CD4-positive, alpha-beta T cell (primary cell): ENCODE results near the gene PHACTR3. TPM values are rescaled to one million over a fixed set of nuclear protein-coding genes. Genes with fewer than 3 reads are reported as not detected.

ENCODE experiments used
- ATAC-seq: fragments of 200-7000 bp; cut with Tn5 transposase; one replicate; pipeline ENCODE4 v1.10.0; 2022; ENCODE audit warnings: mild to moderate bottlenecking; ENCODE audit not compliant: poor library complexity
- CTCF ChIA-PET: fragments of 350-600 bp; sonication (Branson Sonifier 250); formaldehyde crosslinking; loops from one replicate; lab custom pipeline; 2021; ENCODE audit warnings: antibody characterized with exemption, inconsistent platforms; lab: Charles Lee
- POLR2A ChIA-PET: fragments of 350-600 bp; sonication (Branson Sonifier 250); formaldehyde crosslinking; loops from one replicate; lab custom pipeline; 2021; ENCODE audit warnings: antibody characterized with exemption, inconsistent platforms; lab: Charles Lee
- DNase-seq, 14 experiments: peaks; one replicate each; pipeline ENCODE4 v3.0.0-alpha.2; 2013 to 2020; ENCODE audit warnings: mixed read lengths in 2 of 14
- H3K27ac ChIP-seq, 2 donors: one replicate each; pipeline versions ENCODE4 v1.5.1 to v1.7.0; 2013; ENCODE audit warnings: low read length in 2 of 2, low read depth in 1 of 2, mild to moderate bottlenecking in 1 of 2
- H3K27me3 ChIP-seq, 2 experiments: 1 replicate in 1 of 2; 2 replicates in 1 of 2; pipeline versions ENCODE4 v1.6.1 to v1.7.0; 2013; ENCODE audit warnings: low read length in 2 of 2, control low read depth in 1 of 2, mild to moderate bottlenecking in 1 of 2, moderate library complexity in 1 of 2; ENCODE audit not compliant: insufficient read depth in 2 of 2, control insufficient read depth in 1 of 2
- H3K36me3 ChIP-seq: one replicate; pipeline ENCODE4 v1.6.1; 2013; ENCODE audit warnings: low read length, control low read depth; ENCODE audit not compliant: insufficient read depth
- H3K4me1 ChIP-seq: one replicate; pipeline ENCODE4 v1.6.1; 2013; ENCODE audit warnings: low read length, control low read depth; ENCODE audit not compliant: insufficient read depth
- H3K4me3 ChIP-seq: one replicate; pipeline ENCODE4 v1.5.1; 2013; ENCODE audit warnings: mild to moderate bottlenecking, low read length, moderate library complexity
- H3K9me3 ChIP-seq, 2 experiments: 1 replicate in 1 of 2; 2 replicates in 1 of 2; pipeline versions ENCODE4 v1.6.1 to v1.7.0; 2013; ENCODE audit warnings: low read length in 2 of 2, mild to moderate bottlenecking in 2 of 2, control low read depth in 1 of 2, moderate library complexity in 1 of 2; ENCODE audit not compliant: control insufficient read depth in 1 of 2, insufficient read depth in 1 of 2
- H3K27ac Mint-ChIP-seq: one replicate; pipeline ENCODE4 v1.8.0; 2020; ENCODE audit warnings: mixed read lengths
- H3K27me3 Mint-ChIP-seq: one replicate; pipeline ENCODE4 v1.8.0; 2021; ENCODE audit warnings: mixed read lengths
- H3K36me3 Mint-ChIP-seq: one replicate; pipeline ENCODE4 v1.8.0; 2021; ENCODE audit warnings: low read depth, mixed read lengths
- H3K4me1 Mint-ChIP-seq: one replicate; pipeline ENCODE4 v1.8.0; 2021; ENCODE audit warnings: low read depth, mixed read lengths
- H3K4me3 Mint-ChIP-seq: one replicate; pipeline ENCODE4 v1.8.0; 2020; ENCODE audit warnings: mild to moderate bottlenecking, mixed read lengths
- H3K9me3 Mint-ChIP-seq: one replicate; pipeline ENCODE4 v1.8.0; 2020; ENCODE audit warnings: mixed read lengths
- CTCF ChIP-seq: fragments of 200-600 bp; IDR thresholded peaks from one replicate; pipeline ENCODE4 v1.8.0; 2022; ENCODE audit warnings: antibody characterized with exemption, mild to moderate bottlenecking
- intact Hi-C, 2 experiments: fragments of 100-400 bp; cut with DNase I in 1 of 2; cut with micrococcal nuclease in 1 of 2; formaldehyde crosslinking; loops; one replicate each; pipeline versions ENCODE4 v1.15.1 to v1.9.0; 2023 to 2025; cut with DNase I, micrococcal nuclease
- total RNA-seq, 174 experiments: library from RNA in 2 of 174; stranded (reverse) in 2 of 174; gene quantifications; one replicate each; pipeline ENCODE4 v1.2.3 and lab custom pipeline; 2021 to 2026

Gene PHACTR3
- total RNA-seq, 2 experiments from 2014 or later = not detected

GRCh38 chr20:59648466-59649070 is 44.2 kb downstream of the PHACTR3 start:
- Histone ChIP-seq H3K36me3 (no peaks in the 10 kb centered on the region), H3K27ac (no peak overlapping the region), H3K27me3 (peaks cover 0 to 7% of the 10 kb centered on the region in 2 experiments), H3K9me3 (peaks cover 0 to 10% of the 10 kb centered on the region in 2 experiments), H3K4me1 (no peaks in the 10 kb centered on the region), H3K4me3 (no peak overlapping the region)
- no peak for DNase-seq
- intact Hi-C loops = no loop called here
- H3K4me1 Mint-ChIP-seq = no peaks in the 10 kb centered on the region
- H3K27ac Mint-ChIP-seq = no peak overlapping the region
- H3K36me3 Mint-ChIP-seq = no peaks in the 10 kb centered on the region
- H3K27me3 Mint-ChIP-seq = peaks cover 21% of the 10 kb centered on the region
- ATAC-seq = no peak
- ChIA-PET POLR2A (no interaction called here), CTCF (no interaction called here)
- TF ChIP-seq CTCF = no peak
- peaks cover 5% of the 10 kb centered on the region for H3K9me3 Mint-ChIP-seq
- no peak overlapping the region for H3K4me3 Mint-ChIP-seq

- Mint-ChIP-seq H3K4me3 (no peak overlapping the region), H3K27me3 (peaks cover 25% of the 10 kb centered on the region), H3K27ac (no peak overlapping the region), H3K36me3 (no peaks in the 10 kb centered on the region), H3K4me1 (no peaks in the 10 kb centered on the region), H3K9me3 (peaks cover 5% of the 10 kb centered on the region)
- no peak for ATAC-seq
- H3K4me3 ChIP-seq = no peak overlapping the region
- DNase-seq = no peak
- intact Hi-C loops = no loop called here
- H3K4me1 ChIP-seq = no peaks in the 10 kb centered on the region
- H3K36me3 ChIP-seq = no peaks in the 10 kb centered on the region
- ChIA-PET POLR2A (no interaction called here), CTCF (interaction anchor here (0.7 kb wide), 1 partner anchor 147 kb away, joined by 3 read pairs; no protein-coding TSS in a partner anchor)
- TF ChIP-seq CTCF = no peak
- H3K27ac ChIP-seq = no peak overlapping the region
- H3K9me3 ChIP-seq = peaks cover 0 to 10% of the 10 kb centered on the region in 2 experiments
- peaks cover 0 to 7% of the 10 kb centered on the region in 2 experiments for H3K27me3 ChIP-seq
Measured at GRCh38 chr20:59650418-59650817, 46.1 kb downstream of the PHACTR3 start.

- ATAC-seq (no peak), DNase-seq (no peak)
- H3K4me1 ChIP-seq = no peaks in the 10 kb centered on the region
- intact Hi-C loops = no loop called here
- H3K9me3 ChIP-seq = peaks cover 1 to 13% of the 10 kb centered on the region in 2 experiments
- H3K27ac Mint-ChIP-seq = no peak overlapping the region
- no peak for TF ChIP-seq CTCF
- H3K4me3 ChIP-seq = no peak overlapping the region
- no peaks in the 10 kb centered on the region for H3K36me3 Mint-ChIP-seq
- ChIA-PET CTCF (no interaction called here), POLR2A (no interaction called here)
- peaks cover 9% of the 10 kb centered on the region for H3K9me3 Mint-ChIP-seq
- H3K27me3 ChIP-seq = peaks cover 0 to 7% of the 10 kb centered on the region in 2 experiments
- H3K4me3 Mint-ChIP-seq = no peak overlapping the region
- no peaks in the 10 kb centered on the region for H3K4me1 Mint-ChIP-seq
- no peak overlapping the region for H3K27ac ChIP-seq
- H3K36me3 ChIP-seq = no peaks in the 10 kb centered on the region
- peaks cover 24% of the 10 kb centered on the region for H3K27me3 Mint-ChIP-seq
Measured at GRCh38 chr20:59652381-59652780, 48.0 kb downstream of the PHACTR3 start.
